Measurements from ENCODE around the gene TMEM11. TPM values are rescaled to one million over a fixed set of nuclear protein-coding genes. Genes with fewer than 3 reads are reported as not detected.

TMEM11 gene
- total RNA-seq, 1 donor from 2014 or later: 31.6 TPM

DNA sequence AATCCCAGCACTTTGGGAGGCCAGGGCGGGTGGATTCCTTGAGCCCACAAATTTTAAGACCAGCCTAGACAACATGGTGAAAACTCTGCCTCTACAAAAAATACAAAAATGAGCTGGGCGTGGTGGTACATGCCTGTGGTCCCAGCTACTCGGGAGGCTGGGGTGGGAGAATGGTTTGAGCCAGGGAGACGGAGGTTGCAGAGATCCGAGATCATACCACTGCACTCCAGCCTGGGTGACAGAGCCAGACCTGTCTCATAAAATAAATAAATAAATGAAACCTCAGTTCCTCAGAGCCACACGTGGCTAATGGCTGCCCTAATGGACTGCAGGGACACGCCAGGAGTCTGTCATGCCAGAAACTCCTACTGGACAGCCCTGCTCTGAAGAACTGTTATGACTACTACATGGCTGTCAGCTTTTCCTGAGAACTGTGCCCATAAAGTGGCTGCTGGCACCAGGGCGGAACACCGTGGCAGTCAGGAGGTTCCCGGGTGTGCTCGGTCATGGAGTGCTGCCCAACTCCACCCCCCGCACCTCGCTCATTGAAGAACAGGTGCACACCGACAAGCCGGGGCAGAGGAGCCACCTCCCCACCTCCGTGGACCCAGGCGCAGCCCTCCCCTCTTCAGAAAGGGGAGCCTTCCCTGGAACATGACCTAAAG is 4.3 kb downstream of the TMEM11 start:
- Histone ChIP-seq H3K36me3 (ENCODE audit: insufficient read depth, low read length) (peaks cover 2% of the 10 kb centered on the region), H3K4me3 (ENCODE audit: insufficient read depth, low read depth, low read length) (no peak overlapping the region), H3K9me3 (ENCODE audit: insufficient read depth, low read depth, low read length) (no peaks in the 10 kb centered on the region), H3K4me1 (ENCODE audit: insufficient read depth, low read length) (peaks cover 8% of the 10 kb centered on the region), H3K79me2 (ENCODE audit: insufficient read depth, low read length) (peaks cover 93% of the 10 kb centered on the region), H3K27ac (ENCODE audit: low read depth, low read length) (no peak overlapping the region), H3K4me2 (ENCODE audit: low read length) (no peak overlapping the region), H4K20me1 (ENCODE audit: insufficient read depth, low read length) (peaks cover 81% of the 10 kb centered on the region), H2AFZ (ENCODE audit: low read depth, low read length) (no peak overlapping the region), H3K9ac (ENCODE audit: low read length) (no peak overlapping the region), H3K27me3 (ENCODE audit: insufficient read depth, low read length) (no peaks in the 10 kb centered on the region)
- FAIRE-seq (no peak), DNase-seq (ENCODE audit: low read depth) (peak; percentile 6)
- TF ChIP-seq EZH2 (IDR thresholded peaks at IDR 0.05; ENCODE audit: insufficient read depth, low read length): no peak
- TF ChIP-seq, protein P1, sequence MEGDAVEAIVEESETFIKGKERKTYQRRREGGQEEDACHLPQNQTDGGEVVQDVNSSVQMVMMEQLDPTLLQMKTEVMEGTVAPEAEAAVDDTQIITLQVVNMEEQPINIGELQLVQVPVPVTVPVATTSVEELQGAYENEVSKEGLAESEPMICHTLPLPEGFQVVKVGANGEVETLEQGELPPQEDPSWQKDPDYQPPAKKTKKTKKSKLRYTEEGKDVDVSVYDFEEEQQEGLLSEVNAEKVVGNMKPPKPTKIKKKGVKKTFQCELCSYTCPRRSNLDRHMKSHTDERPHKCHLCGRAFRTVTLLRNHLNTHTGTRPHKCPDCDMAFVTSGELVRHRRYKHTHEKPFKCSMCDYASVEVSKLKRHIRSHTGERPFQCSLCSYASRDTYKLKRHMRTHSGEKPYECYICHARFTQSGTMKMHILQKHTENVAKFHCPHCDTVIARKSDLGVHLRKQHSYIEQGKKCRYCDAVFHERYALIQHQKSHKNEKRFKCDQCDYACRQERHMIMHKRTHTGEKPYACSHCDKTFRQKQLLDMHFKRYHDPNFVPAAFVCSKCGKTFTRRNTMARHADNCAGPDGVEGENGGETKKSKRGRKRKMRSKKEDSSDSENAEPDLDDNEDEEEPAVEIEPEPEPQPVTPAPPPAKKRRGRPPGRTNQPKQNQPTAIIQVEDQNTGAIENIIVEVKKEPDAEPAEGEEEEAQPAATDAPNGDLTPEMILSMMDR (IDR thresholded peaks at IDR 0.05; ENCODE audit: insufficient read depth, low read depth, low read length): no peak
- Mint-ChIP-seq H3K4me1 (ENCODE audit: low read depth, unreplicated experiment) (peaks cover 18% of the 10 kb centered on the region), H3K27ac (ENCODE audit: unreplicated experiment) (no peak overlapping the region), H3K36me3 (ENCODE audit: low read depth, unreplicated experiment) (peaks cover 5% of the 10 kb centered on the region), H3K9me3 (ENCODE audit: unreplicated experiment) (no peaks in the 10 kb centered on the region), H3K4me3 (ENCODE audit: unreplicated experiment) (no peak overlapping the region), H3K27me3 (ENCODE audit: low read depth, unreplicated experiment) (no peaks in the 10 kb centered on the region)

DNA sequence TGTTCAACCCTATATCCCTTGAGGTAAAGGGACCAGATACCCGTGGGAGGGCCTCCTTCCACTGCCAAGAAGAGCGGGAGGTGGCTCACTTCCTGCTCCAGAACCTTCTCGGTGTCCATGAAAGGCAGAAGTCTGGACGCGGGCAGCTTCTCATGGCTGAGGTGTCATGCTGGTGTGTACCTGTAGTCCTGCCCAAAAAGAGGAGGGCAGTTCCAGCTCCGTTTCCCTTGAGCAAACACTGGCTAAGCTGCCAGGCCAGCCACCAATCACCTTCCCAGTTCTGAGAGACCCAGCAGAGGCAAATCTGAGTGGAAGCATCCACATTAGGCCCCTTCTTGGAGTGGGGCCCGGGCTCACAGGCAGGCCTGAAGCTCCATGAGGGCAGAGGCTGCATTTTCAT is 5.6 kb downstream of the TMEM11 start:
- no peak overlapping the region for H3K27ac Mint-ChIP-seq (ENCODE audit: unreplicated experiment)
- H3K27me3 Mint-ChIP-seq (ENCODE audit: low read depth, unreplicated experiment): no peaks in the 10 kb centered on the region
- no peak for DNase-seq (ENCODE audit: low read depth)
- H3K9ac ChIP-seq (ENCODE audit: low read length): no peak overlapping the region
- no peak overlapping the region for H3K27ac ChIP-seq (ENCODE audit: low read depth, low read length)
- no peak overlapping the region for H3K4me3 ChIP-seq (ENCODE audit: insufficient read depth, low read depth, low read length)
- H3K4me1 ChIP-seq (ENCODE audit: insufficient read depth, low read length): peaks cover 8% of the 10 kb centered on the region
- no peaks in the 10 kb centered on the region for H3K9me3 Mint-ChIP-seq (ENCODE audit: unreplicated experiment)
- no peaks in the 10 kb centered on the region for H3K27me3 ChIP-seq (ENCODE audit: insufficient read depth, low read length)
- H3K79me2 ChIP-seq (ENCODE audit: insufficient read depth, low read length): peaks cover 97% of the 10 kb centered on the region
- H3K36me3 Mint-ChIP-seq (ENCODE audit: low read depth, unreplicated experiment): peaks cover 5% of the 10 kb centered on the region
- peaks cover 2% of the 10 kb centered on the region for H3K36me3 ChIP-seq (ENCODE audit: insufficient read depth, low read length)
- no peak overlapping the region for H3K4me3 Mint-ChIP-seq (ENCODE audit: unreplicated experiment)
- H3K9me3 ChIP-seq (ENCODE audit: insufficient read depth, low read depth, low read length): no peaks in the 10 kb centered on the region
- peaks cover 20% of the 10 kb centered on the region for H3K4me1 Mint-ChIP-seq (ENCODE audit: low read depth, unreplicated experiment)
- no peak for FAIRE-seq
- H3K4me2 ChIP-seq (ENCODE audit: low read length): no peak overlapping the region
- H4K20me1 ChIP-seq (ENCODE audit: insufficient read depth, low read length): peaks cover 91% of the 10 kb centered on the region
- TF ChIP-seq, protein P1 (IDR thresholded peaks at IDR 0.05; ENCODE audit: insufficient read depth, low read depth, low read length): no peak
- no peak for TF ChIP-seq EZH2 (IDR thresholded peaks at IDR 0.05; ENCODE audit: insufficient read depth, low read length)
- H2AFZ ChIP-seq (ENCODE audit: low read depth, low read length): no peak overlapping the region

DNA sequence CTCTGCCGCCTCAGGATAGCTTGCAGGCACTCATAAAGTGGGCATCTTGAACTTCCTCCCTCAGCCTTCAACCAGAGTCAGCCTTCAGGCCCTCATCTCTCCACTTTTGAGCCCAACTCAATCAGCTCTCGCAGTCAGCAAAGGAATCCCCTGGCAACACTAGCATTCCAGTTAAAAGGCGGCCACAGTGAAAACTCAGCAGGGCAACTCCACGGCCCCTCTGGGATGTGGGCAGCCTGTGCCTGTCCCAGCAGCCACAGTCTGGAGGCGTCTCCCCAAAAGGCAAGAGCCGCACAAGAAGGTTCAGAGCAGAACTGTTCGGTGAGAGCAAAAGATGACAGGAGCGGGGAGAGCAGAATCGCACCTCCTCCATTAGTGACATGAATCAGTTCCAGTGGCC is 9.0 kb downstream of the TMEM11 start:
- H3K4me1 Mint-ChIP-seq (ENCODE audit: low read depth, unreplicated experiment): peaks cover 13% of the 10 kb centered on the region
- no peaks in the 10 kb centered on the region for H3K27me3 Mint-ChIP-seq (ENCODE audit: low read depth, unreplicated experiment)
- TF ChIP-seq EZH2 (IDR thresholded peaks at IDR 0.05; ENCODE audit: insufficient read depth, low read length): no peak
- TF ChIP-seq, protein P1 (IDR thresholded peaks at IDR 0.05; ENCODE audit: insufficient read depth, low read depth, low read length): no peak
- peaks cover 7% of the 10 kb centered on the region for H3K36me3 Mint-ChIP-seq (ENCODE audit: low read depth, unreplicated experiment)
- no peak for FAIRE-seq
- no peak overlapping the region for H3K4me2 ChIP-seq (ENCODE audit: low read length)
- no peak overlapping the region for H3K4me3 Mint-ChIP-seq (ENCODE audit: unreplicated experiment)
- no peak for DNase-seq (ENCODE audit: low read depth)
- no peaks in the 10 kb centered on the region for H3K36me3 ChIP-seq (ENCODE audit: insufficient read depth, low read length)
- peaks cover 97% of the 10 kb centered on the region for H3K79me2 ChIP-seq (ENCODE audit: insufficient read depth, low read length)
- peaks cover 89% of the 10 kb centered on the region for H4K20me1 ChIP-seq (ENCODE audit: insufficient read depth, low read length)
- H3K9me3 ChIP-seq (ENCODE audit: insufficient read depth, low read depth, low read length): no peaks in the 10 kb centered on the region
- peaks cover under 1% of the 10 kb centered on the region for H3K4me1 ChIP-seq (ENCODE audit: insufficient read depth, low read length)
- no peak overlapping the region for H2AFZ ChIP-seq (ENCODE audit: low read depth, low read length)
- no peak overlapping the region for H3K9ac ChIP-seq (ENCODE audit: low read length)
- H3K27me3 ChIP-seq (ENCODE audit: insufficient read depth, low read length): no peaks in the 10 kb centered on the region
- H3K27ac Mint-ChIP-seq (ENCODE audit: unreplicated experiment): no peak overlapping the region
- no peak overlapping the region for H3K4me3 ChIP-seq (ENCODE audit: insufficient read depth, low read depth, low read length)
- no peaks in the 10 kb centered on the region for H3K9me3 Mint-ChIP-seq (ENCODE audit: unreplicated experiment)
- no peak overlapping the region for H3K27ac ChIP-seq (ENCODE audit: low read depth, low read length)
